ENCODE measurements around the gene CDH12.

DNA sequence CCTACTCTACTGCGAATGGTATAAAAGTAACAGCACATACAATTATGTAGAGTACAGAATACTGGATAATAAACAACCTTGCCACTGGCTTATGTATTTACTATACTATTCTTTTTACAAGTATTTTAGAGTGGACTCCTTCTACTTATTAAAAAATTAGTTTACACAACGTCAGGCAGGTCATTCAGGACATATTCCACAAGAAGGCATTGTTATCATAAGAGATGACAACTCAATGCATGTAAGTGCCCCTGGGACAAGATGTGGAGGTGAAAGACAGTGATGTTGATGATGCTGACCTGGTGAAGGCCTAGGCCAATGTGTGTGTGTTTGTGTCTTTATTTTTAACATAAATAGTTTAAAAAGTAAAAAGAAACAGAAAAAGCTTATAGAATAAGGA, 421.7 kb downstream of the CDH12 start:
- TF ChIP-seq, protein P1, sequence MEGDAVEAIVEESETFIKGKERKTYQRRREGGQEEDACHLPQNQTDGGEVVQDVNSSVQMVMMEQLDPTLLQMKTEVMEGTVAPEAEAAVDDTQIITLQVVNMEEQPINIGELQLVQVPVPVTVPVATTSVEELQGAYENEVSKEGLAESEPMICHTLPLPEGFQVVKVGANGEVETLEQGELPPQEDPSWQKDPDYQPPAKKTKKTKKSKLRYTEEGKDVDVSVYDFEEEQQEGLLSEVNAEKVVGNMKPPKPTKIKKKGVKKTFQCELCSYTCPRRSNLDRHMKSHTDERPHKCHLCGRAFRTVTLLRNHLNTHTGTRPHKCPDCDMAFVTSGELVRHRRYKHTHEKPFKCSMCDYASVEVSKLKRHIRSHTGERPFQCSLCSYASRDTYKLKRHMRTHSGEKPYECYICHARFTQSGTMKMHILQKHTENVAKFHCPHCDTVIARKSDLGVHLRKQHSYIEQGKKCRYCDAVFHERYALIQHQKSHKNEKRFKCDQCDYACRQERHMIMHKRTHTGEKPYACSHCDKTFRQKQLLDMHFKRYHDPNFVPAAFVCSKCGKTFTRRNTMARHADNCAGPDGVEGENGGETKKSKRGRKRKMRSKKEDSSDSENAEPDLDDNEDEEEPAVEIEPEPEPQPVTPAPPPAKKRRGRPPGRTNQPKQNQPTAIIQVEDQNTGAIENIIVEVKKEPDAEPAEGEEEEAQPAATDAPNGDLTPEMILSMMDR (IDR thresholded peaks at IDR 0.05; ENCODE audit: low read depth, low read length), result peak; percentile 35; the same call in 1 of the 2 replicates
- TF ChIP-seq EZH2phosphoT487 (IDR thresholded peaks at IDR 0.05; ENCODE audit: low read depth), result no peak
